Prostate gland (tissue), 2 donors: ENCODE results near the gene FNDC5. TPM values are rescaled to one million over a fixed set of nuclear protein-coding genes. Genes with fewer than 3 reads are reported as not detected.

Source experiments
- DNase-seq: peaks from one replicate; pipeline ENCODE4 v3.0.0-alpha.2; 2019; ENCODE audit warnings: low spot score
- H3K27ac ChIP-seq, 2 donors: fragments of 200-600 bp; sonication (generic); 2 replicates each; pipeline ENCODE4 v1.5.1; 2017 to 2019
- H3K27me3 ChIP-seq: fragments of 200-600 bp; sonication (generic); replicated peaks from 2 replicates; pipeline ENCODE4 v1.5.1; 2019; ENCODE audit not compliant: insufficient read depth
- H3K36me3 ChIP-seq, 2 donors: fragments of 200-600 bp; sonication (generic); 1 replicate in 1 of 2; 2 replicates in 1 of 2; pipeline versions ENCODE4 v1.5.1 to v1.8.1; 2017 to 2019
- H3K4me1 ChIP-seq: fragments of 200-600 bp; sonication (generic); replicated peaks from 2 replicates; pipeline ENCODE4 v1.5.1; 2019
- H3K4me3 ChIP-seq, 2 donors: fragments of 200-600 bp; sonication (generic); 2 replicates each; pipeline ENCODE4 v1.5.1; 2017 to 2019
- H3K9me3 ChIP-seq: fragments of 200-600 bp; sonication (generic); 2 replicates; pipeline ENCODE4 v1.5.1; 2017
- POLR2A ChIP-seq: fragments of 450-650 bp; IDR thresholded peaks from one replicate; pipeline ENCODE4 v1.6.1; 2016; ENCODE audit warnings: antibody characterized with exemption, mild to moderate bottlenecking
- POLR2AphosphoS5 ChIP-seq: sonication (generic); formaldehyde crosslinking; IDR thresholded peaks from one replicate; pipeline ENCODE4 v1.6.1; 2017; ENCODE audit warnings: antibody characterized with exemption
- WGBS: methylation state at CpG from one replicate; pipeline ENCODE4 v1.1.5; 2018; 5-methylcytosine and 5-hydroxymethylcytosine counted together
- intact Hi-C: fragments of 100-400 bp; cut with DNase I; formaldehyde crosslinking; loops from one replicate; pipeline ENCODE4 v1.14.2; 2022
- total RNA-seq, 2 donors: library from RNA; depleted of rRNA; stranded (reverse); fragments of >200 nt; gene quantifications; one replicate each; pipeline ENCODE4 v1.1.0, GENCODE V29; 2016
- TF ChIP-seq, protein P1 (sequence below), 4 experiments: fragments of 200-600 bp in 2 of 4; fragments of 450-650 bp in 2 of 4; sonication (generic) in 2 of 4; IDR thresholded peaks; 1 replicate in 3 of 4; 2 replicates in 1 of 4; pipeline ENCODE4 v1.5.1; 2016 to 2019; ENCODE audit warnings: antibody characterized with exemption in 4 of 4, mild to moderate bottlenecking in 2 of 4, moderate library complexity in 2 of 4

FNDC5 gene
- total RNA-seq, 2 donors from 2014 or later, result 1.5 to 19.1 TPM

DNA sequence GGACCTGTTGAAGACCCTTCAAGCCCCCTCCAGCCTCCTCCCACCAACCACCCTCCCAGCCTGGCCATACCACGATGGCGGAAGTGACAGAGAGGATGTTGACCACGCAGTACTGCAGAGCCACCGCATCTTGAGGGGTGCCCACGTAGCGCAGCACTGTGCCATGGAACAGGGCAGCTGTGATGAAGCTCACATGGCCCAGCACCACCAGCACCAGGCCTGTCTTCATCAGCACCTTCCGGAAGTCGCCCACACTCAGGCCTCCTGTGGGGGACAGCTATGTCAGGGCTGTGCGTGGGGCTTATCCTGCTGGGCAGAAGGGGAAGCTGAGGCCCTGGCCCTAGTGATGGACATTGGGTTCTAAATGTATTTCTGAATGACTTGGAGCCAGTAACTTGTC lies 27.3 kb upstream of the FNDC5 start:
- no peak overlapping the region for H3K27ac ChIP-seq
- H3K4me1 ChIP-seq, result no peaks in the 10 kb centered on the region
- H3K36me3 ChIP-seq, result no peaks in the 10 kb centered on the region
- intact Hi-C loops, result no loop called here
- no peaks in the 10 kb centered on the region for H3K27me3 ChIP-seq
- no peak overlapping the region for H3K4me3 ChIP-seq
- TF ChIP-seq, protein P1, sequence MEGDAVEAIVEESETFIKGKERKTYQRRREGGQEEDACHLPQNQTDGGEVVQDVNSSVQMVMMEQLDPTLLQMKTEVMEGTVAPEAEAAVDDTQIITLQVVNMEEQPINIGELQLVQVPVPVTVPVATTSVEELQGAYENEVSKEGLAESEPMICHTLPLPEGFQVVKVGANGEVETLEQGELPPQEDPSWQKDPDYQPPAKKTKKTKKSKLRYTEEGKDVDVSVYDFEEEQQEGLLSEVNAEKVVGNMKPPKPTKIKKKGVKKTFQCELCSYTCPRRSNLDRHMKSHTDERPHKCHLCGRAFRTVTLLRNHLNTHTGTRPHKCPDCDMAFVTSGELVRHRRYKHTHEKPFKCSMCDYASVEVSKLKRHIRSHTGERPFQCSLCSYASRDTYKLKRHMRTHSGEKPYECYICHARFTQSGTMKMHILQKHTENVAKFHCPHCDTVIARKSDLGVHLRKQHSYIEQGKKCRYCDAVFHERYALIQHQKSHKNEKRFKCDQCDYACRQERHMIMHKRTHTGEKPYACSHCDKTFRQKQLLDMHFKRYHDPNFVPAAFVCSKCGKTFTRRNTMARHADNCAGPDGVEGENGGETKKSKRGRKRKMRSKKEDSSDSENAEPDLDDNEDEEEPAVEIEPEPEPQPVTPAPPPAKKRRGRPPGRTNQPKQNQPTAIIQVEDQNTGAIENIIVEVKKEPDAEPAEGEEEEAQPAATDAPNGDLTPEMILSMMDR (IDR thresholded peaks at IDR 0.05), result no peak
- no peak for TF ChIP-seq POLR2A
- no peak for TF ChIP-seq POLR2AphosphoS5
- no peaks in the 10 kb centered on the region for H3K9me3 ChIP-seq
- WGBS, result 92% methylated on average over 9 of the region's 9 CpGs
- DNase-seq, result no peak

DNA sequence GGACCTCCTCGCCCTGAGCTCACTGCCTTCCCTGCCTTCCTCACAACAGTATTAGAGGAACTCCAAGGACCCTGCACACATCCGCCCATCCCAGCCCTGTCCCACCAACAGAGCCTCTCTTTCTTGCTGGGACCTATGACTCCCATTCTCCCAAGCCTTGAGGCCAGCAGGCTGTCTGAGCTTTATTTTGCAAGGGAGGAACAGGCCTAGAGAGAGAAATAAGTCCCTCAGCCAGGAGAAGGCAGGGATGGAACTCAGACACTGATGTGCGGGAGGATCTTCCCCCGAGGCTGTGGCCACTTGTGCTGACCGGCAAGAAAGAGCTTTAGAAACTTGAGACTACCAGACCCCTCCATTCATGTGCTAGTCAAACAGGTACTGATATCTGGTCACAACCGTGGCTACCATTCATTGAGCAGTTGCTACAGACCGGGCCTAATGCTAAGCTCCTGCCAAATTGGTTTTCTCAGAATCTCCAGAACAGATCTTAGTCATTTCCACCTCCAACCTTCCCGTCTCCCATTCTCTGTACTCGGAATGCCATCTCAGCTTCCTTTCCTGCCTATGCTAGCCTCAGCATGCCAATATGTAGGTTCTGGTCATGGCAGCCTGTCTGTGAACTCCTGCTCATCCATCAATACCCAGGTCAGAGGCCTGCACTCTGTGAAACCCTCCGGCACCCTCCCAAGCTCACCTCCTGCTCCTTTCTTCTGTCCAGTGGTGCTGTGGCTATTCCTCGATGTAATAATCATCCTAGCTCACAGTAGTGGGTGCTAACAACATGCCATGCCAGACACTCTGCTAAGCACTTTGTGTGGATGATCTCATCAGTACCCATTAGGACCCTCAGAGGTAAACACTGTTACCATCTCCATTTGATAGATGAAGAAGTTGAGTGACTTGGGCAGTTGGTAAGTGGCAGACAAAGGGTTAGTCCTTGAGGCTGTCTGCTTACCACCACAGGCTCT lies 26.7 kb upstream of the FNDC5 start:
- 79% methylated on average over 11 of the region's 11 CpGs for WGBS
- no peaks in the 10 kb centered on the region for H3K9me3 ChIP-seq

DNA sequence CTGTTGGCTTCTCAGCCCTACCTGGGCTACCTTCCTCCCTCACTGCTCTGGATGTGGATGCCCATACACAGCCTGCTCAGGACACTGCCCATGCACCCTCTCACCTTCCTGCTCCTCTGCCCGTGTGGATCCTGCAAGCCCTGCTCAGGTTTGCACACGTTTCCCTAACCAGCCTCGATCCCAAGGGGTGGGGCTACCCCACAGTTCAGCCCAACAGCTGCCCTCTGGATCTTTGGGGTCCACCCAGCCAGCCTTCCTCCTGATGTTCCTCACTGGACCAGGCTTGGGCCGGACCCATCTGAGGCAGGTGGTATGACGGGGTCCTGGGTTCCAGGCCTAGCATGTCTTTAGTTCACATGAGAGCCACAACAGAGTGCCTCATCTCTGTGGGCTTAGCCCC lies 25.7 kb upstream of the FNDC5 start:
- H3K27ac ChIP-seq, result no peak overlapping the region
- DNase-seq, result no peak
- no peaks in the 10 kb centered on the region for H3K36me3 ChIP-seq
- no peaks in the 10 kb centered on the region for H3K4me1 ChIP-seq
- intact Hi-C loops, result no loop called here
- no peak overlapping the region for H3K4me3 ChIP-seq
- no peaks in the 10 kb centered on the region for H3K27me3 ChIP-seq
- WGBS, result 74% methylated on average over 5 of the region's 5 CpGs
- TF ChIP-seq POLR2A (no peak), POLR2AphosphoS5 (no peak)
- TF ChIP-seq, protein P1 (IDR thresholded peaks at IDR 0.05), result no peak
- H3K9me3 ChIP-seq, result no peaks in the 10 kb centered on the region

More for the DNA sequence above, 26.7 kb upstream of the FNDC5 start:
- Histone ChIP-seq H3K27me3 (no peaks in the 10 kb centered on the region), H3K27ac (no peak overlapping the region), H3K4me3 (no peak overlapping the region), H3K4me1 (no peaks in the 10 kb centered on the region), H3K36me3 (no peaks in the 10 kb centered on the region)
- intact Hi-C loops, result no loop called here
- DNase-seq, result no peak
- TF ChIP-seq POLR2AphosphoS5, result no peak
- TF ChIP-seq, protein P1 (IDR thresholded peaks at IDR 0.05), result no peak

DNA sequence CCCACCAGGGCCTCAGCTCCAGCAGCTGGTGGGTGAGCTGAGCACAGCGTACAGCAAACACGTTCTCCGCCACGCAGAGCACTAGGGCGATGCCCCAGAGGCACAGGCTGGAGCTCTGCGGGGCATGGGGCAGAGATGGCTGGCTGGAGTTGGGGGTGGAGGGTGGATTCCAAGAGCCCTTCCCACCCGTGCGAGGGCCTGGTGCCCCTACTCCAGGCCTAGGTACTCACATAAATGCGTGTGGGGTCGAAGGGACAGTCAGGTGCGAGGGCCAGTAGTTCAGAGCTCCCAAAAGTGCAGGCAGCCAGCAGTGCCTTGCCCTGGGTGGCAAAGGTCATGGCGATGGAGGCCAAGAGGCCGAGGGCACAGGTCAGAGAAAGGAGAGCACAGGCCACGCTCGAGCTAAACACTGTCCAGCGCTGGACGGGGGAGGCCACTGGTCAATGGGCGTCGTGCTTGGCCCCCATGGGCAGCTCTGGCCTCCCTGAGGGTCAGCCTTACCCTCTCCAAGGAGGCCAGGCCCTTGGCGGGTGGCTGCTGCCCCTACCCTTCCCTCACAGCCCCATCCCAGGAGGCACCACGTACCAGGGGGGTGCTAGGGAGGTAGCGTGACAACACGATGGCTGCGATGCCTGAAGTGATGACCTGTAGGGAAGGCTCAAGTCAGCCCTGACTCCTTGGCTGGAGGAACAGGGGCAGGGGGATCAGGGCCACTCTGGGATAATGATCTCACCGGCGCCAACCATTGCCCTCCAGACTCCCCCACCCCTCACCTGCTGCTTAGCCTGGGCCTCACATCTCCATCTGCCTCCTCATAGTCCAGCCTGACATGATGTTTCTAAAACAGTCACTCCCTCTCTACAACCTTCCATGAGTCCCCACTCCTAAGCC lies 24.9 kb upstream of the FNDC5 start:
- no peaks in the 10 kb centered on the region for H3K9me3 ChIP-seq
- no peak for DNase-seq
- H3K36me3 ChIP-seq, result no peaks in the 10 kb centered on the region
- intact Hi-C loops, result no loop called here
- H3K27me3 ChIP-seq, result no peaks in the 10 kb centered on the region
- no peaks in the 10 kb centered on the region for H3K4me1 ChIP-seq
- no peak for TF ChIP-seq POLR2A
- no peak overlapping the region for H3K4me3 ChIP-seq
- 90% methylated on average over 26 of the region's 26 CpGs for WGBS
- no peak overlapping the region for H3K27ac ChIP-seq

DNA sequence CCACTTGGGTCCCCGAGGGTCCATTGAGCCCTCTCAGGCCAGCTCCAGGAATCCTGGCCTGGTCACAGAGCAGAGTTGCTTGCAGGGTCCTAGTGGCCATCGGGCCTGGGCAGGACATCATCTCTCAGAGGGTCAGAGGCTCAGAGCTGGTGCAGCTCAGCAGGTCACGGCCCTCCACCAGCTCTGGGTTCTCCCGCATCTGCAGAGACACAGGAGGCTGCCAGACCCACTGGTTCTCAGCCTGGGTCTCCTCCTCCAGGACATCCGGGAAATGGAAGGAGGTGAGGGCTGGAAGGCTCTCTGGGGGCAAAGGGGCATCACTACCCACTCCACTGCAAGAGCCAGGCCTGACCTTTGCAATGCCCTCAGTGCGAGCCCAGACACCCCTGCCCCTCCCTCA lies 24.0 kb upstream of the FNDC5 start:
- DNase-seq, result no peak
- Histone ChIP-seq H3K27me3 (no peaks in the 10 kb centered on the region), H3K27ac (no peak overlapping the region), H3K36me3 (no peaks in the 10 kb centered on the region), H3K9me3 (no peaks in the 10 kb centered on the region), H3K4me1 (no peaks in the 10 kb centered on the region), H3K4me3 (no peak overlapping the region)
- TF ChIP-seq POLR2A (no peak), POLR2AphosphoS5 (no peak)
- TF ChIP-seq, protein P1 (IDR thresholded peaks at IDR 0.05), result no peak
- intact Hi-C loops, result no loop called here
- WGBS, result 78% methylated on average over 6 of the region's 6 CpGs
